Measurements from ENCODE around the gene TSC22D1.

GRCh38 chr13:44622708-44623107 lies 46.6 kb upstream of the TSC22D1 start:
- no peak for TF ChIP-seq CTCF (conservative IDR thresholded peaks at IDR 0.05)
- no peak for TF ChIP-seq EZH2 (IDR thresholded peaks at IDR 0.05; ENCODE audit: low read depth)

All from PC-9 (cell line).